GM21381 (cell line): ENCODE results near the gene CATSPERD.

Experiments used
- ATAC-seq: cut with Tn5 transposase; IDR thresholded peaks from one replicate; pipeline ENCODE4 v1.9.1; 2021; ENCODE audit warnings: mild to moderate bottlenecking, moderate library complexity; ENCODE audit not compliant: unreplicated experiment

Gene CATSPERD

DNA sequence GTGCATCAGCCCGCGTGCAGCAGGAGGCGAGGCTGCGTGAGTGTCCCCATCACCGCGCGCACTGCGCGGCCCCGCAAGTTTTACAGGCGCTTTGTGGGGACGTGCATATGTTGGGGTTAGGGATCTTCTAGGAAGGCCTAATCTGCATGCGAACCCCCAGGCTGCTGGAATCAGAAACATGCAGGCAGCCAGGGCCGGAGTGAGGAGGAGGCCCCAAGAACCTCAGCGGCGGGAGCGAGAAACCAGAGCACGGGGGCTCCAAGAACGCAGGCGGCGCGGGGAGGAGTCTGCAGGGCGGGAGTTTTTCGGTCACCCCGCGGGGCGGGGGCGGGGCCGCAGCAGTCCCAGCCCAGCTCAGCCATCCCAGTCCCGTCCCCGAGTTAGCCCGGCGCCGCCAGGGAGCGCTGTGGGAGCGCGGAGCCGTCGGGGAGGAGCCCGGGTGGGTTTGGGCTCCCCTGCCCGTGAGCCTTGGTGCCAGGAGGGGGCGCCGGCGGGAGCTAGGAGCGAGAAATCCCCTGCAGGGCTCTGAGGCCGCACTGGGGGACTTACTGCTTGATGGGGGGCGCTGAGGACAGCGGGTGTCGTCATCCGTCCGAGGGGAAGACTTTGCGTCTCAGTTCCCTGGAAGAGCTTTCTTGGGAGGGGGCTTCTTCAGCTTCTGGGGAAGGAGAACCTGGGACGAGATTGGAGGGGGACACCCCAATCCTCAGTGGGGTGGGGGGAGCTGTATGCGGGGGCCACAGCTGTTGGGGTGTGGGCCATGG lies 83.5 kb downstream of the CATSPERD start:
- peak; percentile 83 for ATAC-seq

DNA sequence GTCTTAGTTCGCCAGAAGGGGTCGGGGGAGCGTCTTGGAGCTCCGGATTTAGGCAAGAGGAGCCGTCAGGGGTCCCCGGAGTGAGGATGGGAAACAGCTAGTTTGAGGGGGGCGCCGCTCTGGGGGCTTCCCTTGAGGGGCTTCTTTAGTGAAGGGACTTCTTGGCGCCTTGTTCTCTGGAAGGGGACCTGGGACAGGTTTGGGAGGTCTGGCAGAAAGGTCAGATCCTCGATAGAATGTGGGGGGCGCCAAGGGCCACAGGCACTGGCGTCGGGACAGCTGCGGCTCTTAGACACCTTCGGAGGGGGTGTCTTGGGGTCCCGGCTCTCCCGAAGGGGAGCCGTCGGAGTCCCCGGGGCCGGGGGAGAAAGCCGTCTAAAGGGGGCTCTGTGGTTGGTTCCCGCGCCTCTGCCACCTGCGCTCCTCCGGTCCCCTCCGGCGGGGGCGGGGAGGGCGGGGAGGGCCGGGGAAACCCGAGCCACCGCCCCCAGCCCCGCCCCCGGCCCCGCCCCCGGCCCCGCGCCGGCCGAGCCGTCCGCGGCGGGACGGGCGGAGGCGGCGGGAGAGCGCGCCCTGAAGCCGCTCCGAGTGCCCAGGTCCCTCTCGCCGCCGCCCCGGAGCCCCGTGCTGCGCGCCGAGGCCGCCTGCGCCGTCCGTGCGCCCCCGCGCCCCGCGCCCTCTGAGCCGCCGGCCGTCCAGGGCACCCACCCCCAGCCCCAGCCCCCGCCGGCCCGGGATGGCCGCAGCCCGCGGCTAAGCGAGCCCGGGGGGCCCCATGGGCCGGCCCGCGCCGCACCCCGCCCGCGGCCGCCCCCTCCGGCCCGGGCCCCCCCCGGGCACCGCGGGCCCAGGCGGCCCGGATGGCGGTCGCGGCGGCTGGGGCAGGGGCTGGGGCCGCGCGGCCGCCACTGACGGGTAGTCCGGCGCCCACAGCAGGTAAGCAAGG lies 84.4 kb downstream of the CATSPERD start, which contains the start of gene NRTN:
TSS of gene NRTN (plus strand) at position 552 of the 946 bp plus-strand sequence. CDS start 19,099 bp downstream, outside the sequence.
- no peak for ATAC-seq

DNA sequence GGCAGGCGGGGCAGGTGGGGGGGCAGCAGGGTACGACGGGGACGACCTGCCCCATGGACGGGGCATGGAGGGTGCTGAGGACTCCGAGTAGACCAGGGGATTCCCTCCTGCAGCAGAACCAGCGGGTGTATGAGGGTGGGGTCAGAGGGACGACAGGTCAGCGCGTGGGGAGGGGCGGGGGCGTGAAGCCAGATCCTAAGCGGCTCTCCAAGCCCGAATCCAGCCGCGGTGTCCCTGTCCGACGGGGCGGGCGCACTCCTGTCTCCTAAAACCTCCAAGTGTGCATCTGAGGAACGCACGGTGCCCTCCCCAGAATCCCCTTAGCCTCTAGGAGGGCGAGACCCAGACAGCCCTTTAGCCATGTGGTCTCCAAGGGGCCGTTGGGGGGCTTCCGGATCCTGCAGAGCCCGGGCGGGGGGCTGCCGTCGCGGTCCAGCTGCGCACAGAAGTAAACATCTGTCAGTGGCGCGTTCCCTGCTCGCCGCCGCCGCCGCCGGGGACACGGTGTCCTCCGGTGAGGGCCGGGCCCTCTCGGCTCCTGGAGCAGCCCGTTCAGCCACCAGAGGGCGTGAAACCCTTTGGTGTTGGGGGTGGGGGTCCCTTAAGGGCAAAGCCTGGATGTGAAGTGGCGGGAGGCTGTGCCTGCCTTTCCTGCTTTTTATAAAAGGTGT lies 85.2 kb downstream of the CATSPERD start:
- no peak for ATAC-seq

DNA sequence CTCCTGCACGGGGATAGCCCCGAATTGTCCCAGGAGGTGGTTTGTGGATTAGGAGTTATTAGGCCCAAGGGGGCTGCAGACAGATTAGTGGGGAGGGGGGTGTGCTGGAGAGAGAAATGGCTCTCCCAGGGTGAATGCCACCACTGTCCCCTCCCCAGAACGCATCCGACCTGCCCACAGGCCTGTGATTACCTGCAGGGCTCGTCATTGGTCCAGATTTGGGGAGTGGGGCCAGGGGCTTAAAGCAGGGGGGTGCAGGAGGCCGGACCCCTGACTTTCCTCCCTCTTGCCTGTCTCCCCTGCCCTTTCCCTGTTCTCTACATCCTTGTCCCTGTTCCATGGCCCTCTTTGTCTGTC lies 85.7 kb downstream of the CATSPERD start:
- ATAC-seq, result no peak

DNA sequence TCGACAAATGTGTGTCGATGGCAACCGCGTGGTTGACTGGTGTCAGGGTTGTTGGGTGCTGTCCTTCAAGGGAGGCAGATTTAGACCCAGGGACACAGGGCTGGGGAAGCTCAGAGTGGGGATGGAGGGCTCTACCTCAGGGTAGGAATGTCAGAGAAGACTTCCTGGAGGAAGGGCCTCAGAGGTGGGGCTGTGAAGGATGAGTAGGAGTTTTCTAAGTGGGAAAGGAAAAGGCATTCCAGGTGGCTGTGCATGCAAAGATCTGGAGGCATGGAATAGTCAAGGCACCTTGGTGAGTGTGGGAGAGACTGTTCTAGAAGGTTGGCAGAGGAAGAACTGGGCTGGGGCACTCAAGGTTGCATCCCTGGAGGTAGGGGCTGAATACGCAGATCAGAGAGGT lies 86.5 kb downstream of the CATSPERD start:
- ATAC-seq, result no peak

DNA sequence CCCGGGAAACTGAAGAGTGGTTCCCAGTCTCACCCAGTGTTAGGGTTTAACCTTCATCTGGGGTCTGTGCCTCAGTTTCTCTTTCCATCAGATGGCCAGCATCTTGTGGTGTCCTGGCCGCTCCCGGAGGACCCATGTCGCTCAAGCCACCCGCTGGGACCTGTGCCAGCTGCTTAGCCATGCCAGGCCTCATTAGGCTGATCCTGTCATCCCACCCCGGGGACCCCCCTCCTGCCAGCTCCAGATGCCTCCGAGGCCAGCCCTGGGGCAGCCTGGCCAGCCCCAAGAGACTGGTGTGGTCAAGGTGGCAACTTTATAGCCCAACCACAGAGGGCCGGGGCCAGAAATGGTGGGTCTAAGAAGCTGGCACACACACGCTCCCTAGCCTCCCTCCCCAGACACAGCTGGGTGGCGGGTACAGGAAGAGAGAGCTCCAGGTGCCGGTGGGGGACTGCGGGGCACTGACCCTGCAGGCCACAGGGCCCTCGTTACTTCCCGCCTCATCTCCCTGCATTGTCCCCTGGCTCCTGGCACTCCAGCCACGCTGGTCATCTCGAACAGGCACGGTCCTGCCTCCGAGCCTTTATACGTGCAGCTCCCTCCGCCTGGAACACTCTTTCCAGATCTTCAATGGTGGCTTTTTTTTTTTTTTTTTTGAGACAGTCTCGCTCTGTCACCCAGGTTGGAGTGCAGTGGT lies 87.8 kb downstream of the CATSPERD start:
- ATAC-seq, result no peak

DNA sequence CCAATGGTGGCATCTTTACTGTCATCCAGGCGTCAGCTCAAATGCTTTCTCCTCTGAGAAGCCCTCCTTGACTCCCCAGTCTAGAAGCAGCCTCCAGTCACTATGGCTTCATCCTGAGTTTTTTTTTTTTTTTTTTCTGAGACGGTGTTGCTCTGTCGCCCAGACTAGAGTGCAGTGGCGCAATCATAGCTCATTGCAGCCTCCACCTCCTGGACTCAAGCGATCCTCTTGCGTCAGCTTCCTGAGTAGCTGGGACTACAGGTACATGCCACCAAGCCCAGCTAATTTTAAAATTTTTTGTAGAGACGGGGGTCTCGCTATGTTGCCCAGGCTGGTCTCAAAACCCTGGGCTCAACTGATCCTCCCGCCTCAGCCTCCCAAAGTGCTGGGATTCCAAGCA lies 88.6 kb downstream of the CATSPERD start:
- no peak for ATAC-seq

DNA sequence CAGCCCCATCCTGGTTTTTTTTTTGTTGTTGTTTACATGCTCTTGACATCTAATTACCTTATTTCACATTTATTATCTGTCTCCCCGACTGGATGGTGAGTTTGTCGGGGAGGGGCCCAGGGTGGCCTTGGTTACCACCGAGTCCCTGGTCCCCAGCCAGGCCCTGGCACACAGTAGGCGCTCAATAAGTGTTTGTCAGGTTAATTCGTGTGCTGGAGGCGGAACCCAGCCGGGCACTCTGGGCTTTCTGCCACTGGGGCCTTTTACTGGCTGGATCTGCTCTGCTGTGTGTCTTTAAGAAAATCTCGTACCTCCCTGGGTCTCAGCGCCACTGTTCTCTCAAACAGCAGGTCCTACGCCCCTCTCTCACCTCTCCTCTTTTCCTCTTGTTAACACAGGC lies 89.0 kb downstream of the CATSPERD start:
- ATAC-seq, result no peak

DNA sequence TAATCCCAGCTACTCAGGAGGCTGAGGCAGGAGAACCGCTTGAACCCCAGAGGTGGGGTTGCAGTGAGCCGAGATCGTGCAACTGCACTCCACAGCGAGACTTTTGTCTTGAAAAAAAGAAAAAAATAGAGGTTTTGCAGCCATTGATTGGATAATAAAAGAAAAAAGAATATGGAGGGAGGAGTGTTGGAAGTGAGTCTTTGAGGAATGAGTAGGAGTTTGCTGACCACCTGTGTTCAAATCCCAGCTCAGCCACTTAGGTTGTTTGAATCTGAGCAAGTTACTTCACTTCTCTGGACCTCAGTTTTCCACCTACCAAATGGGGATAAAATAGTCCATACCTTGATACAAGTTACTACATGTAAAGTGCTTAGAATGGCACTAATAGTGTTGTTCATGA lies 90.7 kb downstream of the CATSPERD start:
- no peak for ATAC-seq

DNA sequence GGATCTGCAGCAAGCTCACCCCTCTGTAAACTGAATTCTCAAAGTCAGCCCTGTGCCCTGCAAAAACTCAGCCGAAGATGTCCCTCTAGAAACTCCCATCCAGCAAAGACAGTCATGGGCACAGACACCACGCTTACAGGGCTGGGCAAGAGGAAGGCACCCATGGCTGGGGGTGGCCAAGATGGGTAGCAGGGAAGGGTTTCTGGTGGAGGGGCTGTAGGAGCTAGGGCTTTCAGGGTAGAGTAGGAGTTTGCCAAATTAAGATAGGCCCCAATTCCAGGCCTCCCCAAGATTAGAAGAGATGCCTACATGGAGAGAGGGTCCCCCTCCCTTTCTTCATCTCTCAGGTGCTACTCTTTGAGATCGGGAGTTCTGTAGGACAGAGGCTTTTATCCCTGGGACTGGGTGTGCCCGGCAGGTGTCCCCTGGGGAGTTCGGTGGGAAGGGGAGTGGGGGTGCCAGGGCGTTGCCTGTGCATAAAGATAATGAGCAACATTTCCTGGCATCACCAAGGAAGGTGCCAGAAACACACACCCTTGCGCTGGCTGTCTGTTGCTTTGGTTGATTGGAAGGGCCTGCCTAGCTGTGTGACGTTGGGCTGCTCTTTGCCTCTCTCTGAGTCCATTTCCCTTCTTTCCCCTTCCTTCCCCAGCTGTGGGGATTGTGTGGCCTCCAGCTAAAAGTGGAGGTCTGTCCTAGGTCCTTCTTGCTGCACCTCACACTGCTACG lies 93.8 kb downstream of the CATSPERD start:
- ATAC-seq, result no peak

DNA sequence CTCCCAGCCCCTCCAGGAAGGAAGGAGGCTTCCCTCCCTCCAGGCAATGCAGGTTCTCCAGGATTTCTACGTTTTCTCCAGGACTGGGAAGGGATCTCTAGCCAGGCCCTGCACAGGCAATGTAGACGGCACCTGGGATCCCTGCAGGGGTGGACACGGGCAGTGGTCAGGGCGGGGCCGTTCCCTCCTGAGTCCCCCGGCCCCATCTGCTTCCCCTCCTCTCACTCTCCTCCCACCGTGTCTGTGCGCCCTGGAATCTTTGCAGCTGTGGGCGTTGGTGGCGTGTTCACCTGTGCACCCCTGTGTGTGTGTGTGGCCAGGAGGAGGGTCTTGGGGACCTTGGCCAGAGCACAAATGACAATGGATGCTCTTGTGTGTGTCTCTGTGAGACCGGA lies 94.4 kb downstream of the CATSPERD start:
- ATAC-seq, result no peak

DNA sequence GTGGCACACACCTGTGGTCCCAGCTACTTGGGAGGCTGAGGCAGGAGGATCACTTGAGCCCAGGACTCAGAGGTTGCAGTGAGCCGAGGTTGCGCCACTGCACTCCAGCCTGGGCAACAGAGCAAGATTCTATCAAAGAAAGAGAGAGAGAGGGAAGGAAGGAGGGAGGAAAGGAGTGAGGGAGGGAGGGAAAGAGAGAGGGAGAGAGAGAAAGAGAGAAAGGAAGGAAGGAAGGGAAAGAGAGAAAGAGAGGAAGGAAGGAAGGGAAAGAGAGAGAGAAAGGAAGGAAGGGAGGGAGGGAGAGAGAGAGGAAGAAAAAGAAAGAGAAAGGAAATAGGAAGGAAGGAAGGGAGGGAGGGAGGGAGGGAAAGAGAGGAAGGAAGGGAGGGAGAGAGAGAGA lies 96.8 kb downstream of the CATSPERD start:
- no peak for ATAC-seq

DNA sequence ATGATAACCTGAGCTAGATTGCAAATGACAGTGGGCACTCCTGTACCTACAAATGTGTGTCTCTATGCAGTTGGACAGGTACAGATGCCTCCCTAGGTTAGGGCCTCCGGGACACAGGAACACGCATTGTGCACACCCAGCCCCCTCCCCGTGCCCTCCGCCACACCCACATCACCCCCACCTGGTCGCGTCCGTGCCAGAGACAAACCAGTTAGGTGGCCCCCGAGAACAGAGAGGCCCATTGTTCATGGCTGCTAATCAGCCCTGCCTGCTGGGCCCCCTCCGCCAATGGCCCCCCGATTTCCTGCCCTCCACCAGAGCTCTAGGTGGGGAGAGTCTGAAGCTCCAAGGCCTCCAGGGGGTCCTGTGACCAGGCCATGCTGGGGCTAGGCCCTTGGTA lies 98.2 kb downstream of the CATSPERD start:
- no peak for ATAC-seq

DNA sequence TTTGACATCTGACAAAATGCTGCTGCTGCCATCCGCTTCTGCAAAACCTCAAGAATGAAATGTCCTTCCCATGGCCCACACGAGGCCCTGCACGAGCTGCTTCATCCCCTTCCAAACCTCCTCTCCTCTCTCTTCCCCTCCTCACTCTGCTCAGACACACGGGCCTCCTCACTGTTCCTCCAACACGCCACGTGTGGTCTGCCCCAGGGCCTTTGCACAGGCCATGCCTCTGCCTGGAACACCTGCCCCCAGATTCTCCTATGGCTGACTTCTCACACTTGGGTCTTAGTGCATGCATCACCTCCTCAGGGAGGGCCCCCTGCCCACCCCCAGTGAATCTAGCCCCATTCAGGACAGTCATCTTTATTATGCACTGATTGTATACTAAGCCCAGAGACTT lies 100.3 kb downstream of the CATSPERD start:
- ATAC-seq, result no peak

DNA sequence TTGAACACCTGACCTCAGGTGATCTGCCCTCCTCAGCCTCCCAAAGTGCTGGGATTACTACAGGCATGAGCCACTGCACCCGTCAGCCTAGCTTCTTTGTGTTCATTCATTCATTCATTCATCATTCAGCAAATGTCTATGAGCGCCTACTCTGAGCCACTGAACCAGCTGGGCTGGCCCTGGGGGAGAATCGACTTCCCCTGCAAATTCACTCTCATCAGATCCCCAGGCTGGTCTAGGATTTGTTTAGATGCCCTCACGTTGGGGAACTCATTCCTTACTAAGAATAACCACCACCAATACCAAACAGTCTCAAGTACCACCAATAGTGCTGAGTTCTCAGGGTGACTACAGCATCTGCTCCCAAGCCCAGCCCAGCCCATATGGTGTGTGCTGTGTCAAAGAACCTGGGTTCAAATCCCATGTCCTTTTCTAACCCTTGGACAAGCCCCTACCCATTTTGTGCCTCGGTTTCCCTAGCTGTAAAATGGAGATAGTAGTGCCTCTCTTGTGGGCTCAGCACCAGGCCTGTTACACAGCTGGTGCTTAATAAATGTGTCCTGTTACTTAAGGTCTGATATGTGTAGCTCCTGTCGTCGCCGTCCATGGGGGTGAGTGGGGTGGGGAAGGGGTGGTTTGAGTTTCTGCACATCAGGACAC lies 101.2 kb downstream of the CATSPERD start:
- no peak for ATAC-seq

DNA sequence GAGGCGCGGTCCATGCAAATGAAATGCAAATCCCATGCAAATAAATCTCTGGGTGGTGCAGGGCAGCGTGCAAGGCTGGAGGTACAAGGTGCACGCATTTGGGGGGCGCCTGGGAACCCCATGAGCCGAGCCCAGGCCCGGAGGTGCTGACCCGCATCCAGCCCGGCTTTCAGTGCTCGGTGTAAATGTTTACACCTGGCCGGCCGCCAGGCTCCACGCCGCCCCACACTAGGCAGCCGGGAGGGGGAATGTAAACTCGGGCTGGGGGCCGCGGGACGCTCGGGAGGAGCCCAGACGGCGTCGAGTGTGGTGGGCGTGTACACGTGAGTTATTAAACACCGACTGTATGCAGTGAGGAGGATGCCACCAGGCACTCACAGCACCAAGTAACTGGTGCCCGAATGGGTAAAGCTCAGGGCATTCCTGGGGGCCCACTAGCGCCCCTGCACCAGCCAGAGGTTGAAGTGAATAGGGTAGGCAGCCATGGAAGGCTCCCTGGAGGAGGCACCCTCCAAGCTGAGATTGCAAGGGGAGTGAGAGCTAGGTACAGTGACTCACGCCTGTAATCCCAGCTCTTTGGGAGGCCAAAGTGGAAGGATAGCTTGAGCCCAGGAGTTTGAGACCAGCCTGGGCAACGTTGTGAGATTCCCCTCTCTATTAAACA lies 101.9 kb downstream of the CATSPERD start:
- ATAC-seq, result no peak

DNA sequence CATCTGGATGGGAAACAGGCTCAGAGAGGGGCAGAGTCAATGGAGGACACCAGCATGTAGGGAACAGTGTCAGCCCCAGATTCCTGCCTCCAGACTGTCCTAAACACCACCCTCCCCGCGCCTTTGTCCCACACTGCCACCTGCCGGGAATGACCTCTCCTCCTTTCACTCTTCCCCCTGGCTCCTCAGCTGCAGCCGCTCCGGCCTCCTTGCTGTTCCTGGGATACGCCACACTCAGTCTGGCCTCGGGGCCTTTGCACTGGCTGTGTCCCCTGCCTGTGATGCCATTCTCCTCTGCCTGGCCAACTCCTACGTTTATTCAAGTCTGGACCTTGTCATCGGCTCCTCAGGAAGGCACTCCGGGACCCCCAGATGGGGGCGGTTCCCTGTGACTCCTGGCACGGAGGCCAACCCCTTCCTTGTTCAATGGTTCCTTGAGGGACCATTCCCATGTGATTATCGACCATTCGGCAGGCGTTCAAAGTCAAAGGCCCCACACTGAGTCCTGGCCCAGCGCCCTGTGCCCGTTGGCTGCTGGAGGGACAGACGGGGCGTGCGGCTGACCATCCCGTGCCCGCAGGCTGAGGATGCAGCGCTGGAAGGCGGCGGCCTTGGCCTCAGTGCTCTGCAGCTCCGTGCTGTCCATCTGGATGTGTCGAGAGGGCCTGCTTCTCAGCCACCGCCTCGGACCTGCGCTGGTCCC lies 103.3 kb downstream of the CATSPERD start:
- no peak for ATAC-seq

DNA sequence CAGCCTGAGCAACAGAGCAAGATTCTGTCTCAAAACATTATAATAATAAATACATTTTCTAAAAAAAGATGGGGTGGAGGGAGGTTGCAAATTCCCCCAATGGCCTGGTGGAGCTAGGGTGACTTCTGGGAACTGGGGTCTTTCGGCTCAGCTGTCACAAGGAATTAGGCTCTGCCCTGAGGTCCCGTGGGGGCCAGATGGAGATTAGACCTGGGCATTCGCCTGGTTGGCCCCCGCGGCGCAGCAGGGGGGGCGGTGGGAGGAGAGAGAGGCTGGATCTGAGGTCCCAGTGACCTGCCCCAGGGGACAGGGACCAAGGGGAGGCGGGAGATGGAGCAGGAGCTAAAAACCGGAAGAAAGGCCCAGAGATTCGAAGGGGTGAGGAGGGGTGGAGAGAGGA lies 104.3 kb downstream of the CATSPERD start:
- ATAC-seq, result no peak

DNA sequence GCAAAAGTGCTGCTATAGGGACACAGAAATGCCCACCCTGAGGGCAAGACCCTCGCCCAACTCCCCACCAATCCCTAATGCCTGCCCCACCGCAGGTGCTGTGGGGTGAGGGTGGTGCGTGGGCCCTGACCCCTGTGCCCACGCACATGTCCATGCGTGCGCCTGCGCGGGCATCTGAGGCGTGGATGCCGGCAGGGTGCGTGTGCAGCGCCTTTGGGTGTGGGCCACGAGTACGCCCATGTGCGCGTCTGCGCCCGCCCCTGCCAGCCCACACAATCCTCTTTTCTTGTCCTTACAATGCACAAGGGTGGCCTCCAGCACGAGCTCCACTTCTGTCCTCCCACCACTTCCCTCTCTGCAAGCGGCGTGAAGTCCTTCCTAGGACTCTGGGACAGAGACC lies 104.7 kb downstream of the CATSPERD start:
- ATAC-seq, result no peak
